CD4-positive, alpha-beta T cell treated with Interleukin-21 for 1 hour (primary cell): ENCODE results near the gene PTPRJ.

Experiments used
- DNase-seq: peaks from one replicate; pipeline ENCODE4 v3.0.0-alpha.2; 2020

The PTPRJ gene

DNA sequence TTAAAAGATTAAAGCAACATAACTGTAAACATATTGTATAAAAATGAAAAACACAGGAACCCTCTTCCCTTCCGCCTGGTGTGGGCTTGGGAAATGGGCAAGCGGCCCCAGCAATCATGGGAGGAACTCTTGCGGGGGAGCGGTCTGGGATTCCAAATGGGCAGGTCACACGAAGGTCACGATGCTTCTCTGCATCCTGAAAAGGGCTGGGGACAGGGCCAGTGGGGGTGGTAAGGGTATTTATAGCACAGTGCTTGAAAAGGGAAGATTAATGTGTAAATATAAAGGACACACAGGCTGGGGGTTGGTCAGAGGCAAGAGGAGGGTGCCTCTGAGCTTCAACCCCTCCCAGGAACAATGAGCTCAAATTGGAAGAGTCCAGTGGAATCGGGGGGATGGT is 189.4 kb downstream of the PTPRJ start:
- no peak for DNase-seq

DNA sequence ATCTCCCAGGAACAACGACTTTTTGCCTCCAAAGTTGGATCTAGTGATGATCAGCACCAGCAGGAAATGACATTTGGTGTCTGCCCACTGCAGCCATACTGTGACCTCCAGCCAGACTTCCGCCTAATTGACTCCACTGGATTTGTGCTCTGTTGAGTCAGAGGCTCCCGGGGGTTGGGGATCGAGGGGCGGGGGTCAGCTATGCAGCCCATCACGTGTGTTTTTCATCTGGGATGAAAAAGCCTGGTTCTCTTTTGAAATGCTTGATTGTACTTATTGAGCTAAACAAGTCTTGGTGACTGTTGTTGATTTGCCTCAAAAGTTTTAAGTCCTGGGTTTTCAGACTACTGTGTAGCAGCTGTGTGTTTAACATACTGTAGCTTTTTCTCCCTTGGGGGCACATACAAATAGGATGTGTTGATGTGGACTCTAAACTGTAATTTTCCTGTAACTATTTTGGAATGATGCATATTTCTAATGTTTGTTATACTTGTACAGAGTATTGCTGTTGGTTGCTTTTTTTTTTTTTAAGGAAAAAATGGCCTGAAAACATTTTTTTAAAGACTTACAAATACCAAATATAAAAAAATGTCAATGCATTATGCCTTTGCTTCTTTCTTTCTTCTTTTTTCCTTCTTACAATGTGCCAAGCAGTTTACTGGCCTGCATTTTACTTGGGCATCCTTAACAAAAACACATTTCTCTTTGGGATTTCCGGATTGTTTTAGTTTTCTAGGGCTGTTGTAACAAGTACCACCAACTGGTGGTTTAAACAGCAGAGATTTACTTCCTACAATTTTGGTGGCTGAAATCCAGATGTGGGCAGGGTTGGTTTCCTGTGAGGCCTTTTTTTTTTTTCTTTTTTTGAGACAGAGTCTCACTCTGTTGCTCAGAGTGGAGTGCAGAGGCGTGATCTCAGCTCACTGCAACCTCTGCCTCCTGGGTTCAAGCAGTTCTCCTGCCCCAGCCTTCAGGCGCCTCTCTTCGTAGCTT is 190.2 kb downstream of the PTPRJ start:
- no peak for DNase-seq

DNA sequence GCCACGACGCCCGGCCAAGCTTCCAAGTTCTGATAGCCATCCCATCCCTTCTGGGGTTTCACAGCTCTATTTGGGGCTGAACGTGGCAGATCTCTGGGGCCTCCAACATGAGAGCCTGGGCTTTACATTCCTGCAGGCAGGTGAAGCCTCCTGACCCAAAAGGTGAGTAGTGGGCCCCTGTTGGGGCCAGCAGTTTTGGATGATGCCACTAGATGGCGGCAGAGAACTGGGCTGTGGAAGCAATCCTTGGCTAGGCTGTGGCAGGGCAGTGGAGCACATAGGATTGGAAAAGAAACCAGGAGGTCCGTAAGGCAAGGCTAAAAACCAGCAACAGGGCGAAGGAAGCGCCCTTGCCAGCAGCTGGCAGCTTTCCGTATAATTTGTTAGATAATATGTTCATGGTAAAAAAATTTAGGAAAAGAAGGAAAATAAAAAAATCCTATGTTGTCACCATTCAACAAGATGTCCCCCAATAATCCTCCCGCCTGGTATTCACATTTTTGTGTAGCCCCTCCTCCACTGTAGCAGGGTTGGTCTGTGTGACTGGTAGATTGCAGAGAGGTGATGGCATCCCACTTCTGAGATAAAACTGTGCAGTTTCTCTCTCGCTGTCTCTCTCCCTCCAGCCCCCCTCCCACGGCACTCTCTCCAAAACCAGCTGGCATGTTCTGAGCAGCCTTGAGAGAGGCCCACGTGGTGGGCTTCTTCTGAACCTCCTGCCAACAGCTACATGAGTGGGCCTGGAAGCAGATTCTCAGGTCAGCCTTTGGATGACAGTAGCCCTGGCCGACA is 192.7 kb downstream of the PTPRJ start:
- peak; percentile 62 for DNase-seq

DNA sequence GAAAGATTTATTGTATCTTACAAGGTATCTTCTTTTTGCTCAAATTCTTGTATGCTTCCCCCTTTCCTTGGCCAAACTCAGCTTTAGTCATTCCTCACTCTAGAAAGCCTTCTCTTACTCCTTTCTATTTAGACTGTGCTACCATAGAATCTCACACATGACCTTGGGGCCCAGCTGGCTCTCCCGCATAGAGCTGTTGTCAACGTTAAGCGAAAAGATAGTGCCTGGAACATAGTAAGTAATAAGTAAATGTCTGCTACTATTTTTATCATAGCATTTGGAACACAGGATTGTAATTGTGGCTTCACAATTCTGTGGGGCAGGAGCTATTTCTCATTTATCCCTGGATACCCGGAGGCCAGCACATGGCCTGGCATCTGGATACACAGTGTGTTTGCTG is 197.3 kb downstream of the PTPRJ start:
- no peak for DNase-seq

DNA sequence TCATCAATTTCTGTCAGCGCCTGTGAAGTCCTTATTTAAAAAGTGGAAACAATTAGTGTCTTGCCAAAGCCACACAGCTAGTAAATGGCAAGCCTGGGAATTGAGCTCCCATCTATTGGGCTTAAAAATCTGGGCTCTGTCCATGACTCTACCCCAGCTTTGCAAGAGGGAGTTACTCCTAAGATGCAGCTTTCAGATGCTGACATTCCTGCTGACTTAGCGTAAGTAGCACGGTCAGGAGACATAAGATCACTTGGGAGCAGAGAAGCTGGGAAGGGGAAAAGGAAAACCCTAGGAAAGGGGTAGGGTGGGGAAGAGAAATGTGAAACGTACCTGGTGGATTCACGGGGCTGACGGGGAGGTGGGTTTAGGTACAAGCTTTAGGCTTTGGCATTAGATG is 200.3 kb downstream of the PTPRJ start:
- no peak for DNase-seq

DNA sequence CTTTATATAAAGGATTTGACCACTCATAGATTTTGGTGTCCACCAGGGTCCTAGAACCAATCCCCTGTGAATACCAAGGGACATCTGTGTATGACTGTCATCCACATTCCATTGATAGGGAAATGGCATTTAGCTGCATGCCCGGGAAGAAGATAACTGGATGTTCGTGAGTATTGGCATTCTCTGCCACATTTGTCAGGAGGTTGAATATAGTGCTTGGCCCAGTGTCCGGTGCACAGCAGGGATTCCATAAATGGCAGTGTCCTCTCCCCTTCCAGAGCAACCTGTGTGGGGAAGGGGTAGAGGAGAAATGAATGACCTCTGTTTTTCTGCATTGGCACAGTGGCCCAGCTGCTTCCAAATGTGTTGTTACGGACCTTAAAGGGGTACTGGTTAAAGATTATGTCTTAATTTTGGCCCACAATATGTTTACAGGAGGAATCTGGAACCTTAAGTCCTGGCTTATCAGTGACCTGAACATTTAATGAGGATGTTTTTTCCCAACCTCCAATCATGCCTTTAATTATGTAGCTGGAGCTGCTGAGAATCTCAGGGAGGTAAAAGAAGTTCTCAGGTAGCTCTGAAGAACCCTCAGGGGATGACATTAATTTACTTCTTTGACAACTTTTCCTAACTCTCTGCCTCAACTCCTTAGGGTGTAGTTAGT is 202.6 kb downstream of the PTPRJ start:
- DNase-seq = no peak

DNA sequence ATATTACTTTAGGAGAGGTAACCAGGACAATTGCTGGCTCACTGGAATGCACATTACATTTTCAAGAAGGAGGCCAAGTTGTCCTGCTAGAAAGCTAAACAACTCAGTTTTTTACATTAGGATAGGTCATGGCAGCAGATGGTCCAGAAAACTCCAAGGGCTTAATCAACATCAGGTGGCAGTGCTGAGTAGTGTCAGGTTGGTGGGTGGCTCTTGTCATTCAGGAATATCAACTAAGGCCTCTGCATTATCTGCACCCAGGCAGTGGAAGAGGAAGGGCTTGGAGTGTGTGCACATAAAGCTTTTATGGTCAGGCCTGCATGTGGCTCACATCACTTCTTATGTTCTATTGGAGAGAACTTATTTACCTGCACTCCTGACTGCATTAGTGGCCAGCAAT is 204.1 kb downstream of the PTPRJ start:
- no peak for DNase-seq

DNA sequence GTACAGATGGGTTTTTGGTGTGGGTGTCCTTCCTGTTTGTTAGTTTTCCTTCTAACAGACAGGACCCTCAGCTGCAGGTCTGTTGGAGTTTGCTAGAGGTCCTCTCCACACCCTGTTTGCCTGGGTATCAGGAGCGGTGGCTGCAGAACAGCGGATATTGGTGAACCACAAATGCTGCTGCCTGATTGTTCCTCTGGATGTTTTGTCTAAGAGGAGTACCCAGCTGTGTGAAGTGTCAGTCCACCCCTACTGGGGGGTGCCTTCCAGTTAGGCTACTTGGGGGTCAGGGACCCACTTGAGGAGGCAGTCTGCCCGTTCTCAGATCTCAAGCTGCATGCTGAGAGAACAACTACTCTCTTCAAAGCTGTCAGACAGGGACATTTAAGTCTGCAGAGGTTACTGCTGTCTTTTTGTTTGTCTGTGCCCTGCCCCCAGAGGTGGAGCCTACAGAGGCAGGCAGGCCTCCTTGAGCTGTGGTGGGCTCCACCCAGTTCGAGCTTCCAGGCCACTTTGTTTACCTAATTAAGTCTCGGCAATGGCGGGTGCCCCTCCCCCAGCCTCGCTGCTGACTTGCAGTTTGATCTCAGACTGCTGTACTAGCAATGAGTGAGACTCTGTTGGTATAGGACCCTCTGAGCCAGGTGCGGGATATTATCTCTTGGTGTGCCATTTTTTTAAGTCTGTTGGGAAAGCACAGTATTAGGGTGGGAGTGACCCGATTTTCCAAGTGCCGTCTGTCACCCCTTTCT is 210.7 kb downstream of the PTPRJ start:
- peak; percentile 22 for DNase-seq

DNA sequence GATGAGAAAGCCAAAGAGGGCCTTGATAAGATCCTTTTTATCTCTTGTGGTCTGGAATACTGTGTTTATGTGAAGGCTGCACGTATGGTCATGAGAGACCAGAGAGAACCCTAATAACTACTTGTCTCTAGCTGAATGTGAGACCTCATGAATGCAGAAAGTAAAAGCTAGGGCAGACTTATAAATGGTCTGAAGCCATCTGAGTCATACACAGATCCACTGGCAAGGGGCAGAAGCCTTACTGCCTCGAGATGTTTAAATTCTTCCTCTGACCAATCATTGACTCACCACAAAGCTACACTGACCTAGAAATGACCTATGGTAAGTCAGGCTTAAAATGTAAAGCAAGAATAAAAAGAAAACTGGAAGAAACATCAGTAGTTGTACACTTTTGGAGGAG is 213.5 kb downstream of the PTPRJ start:
- no peak for DNase-seq

DNA sequence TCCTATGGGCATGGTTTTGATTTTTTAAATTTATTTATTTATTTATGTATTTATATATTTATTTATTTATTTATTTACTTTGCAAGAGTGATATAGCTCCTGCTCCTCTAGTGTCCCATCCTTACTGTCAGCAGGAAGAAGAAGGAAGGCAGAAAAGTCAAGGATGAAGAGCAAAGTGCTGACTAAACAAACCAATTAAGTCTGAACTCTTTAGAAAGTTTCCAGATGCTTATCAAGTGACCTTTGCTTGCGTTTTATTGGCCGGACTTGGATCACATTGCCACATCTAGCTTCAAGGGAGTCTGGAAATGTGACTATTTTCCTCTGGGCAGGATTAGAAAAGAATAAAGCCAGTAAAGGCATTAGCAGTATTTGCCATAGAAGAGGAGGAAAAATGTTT is 227.5 kb downstream of the PTPRJ start:
- no peak for DNase-seq

DNA sequence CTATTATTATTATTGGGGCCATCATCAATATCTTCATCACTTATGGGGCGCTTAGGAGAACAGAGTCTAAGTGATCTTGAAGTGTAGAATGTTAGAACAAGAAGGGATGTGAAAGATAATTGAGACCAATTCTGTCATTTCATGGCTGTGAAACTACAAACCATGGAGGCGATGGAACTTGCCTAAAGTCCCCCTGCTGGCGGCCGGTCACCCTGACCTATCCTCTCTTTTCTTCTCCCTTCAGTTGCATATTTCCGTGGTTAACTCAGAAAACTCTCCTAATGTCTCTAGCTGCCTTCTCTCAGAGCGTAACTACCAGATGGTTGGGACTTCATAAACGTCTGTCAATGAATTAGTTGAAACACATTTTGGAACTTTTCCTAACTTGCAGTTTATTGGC is 229.7 kb downstream of the PTPRJ start:
- DNase-seq = no peak

DNA sequence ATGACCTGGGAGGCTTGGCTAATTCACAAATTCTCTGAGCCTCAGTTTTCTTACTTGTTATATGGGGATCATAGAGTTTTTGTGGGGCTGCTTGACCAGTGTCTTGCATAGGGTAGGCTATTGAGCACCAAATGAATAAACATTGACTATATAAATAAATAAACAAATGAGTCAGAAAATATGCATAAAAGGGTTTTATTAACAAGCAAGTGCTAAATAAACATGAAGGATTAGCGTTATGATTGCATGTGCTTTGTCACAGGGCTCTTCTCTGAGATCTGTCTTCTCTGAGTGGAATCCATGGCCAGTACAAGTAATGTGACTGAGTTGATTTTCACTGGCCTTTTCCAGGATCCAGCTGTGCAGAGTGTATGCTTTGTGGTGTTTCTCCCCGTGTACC is 236.2 kb downstream of the PTPRJ start, which contains the start of gene OR4B1:
TSS of gene OR4B1 (plus strand) at position 301 of the 400 bp plus-strand sequence. CDS start at position 301, 0 bp downstream.
- no peak for DNase-seq
